IPS-15b (cell line): ENCODE results near the gene OR4C11.

Experiments used
- H3K27me3 ChIP-seq: one replicate; pipeline ENCODE4 v1.6.1; 2013; ENCODE audit warnings: low read length; ENCODE audit not compliant: control insufficient read depth, insufficient read depth
- H3K36me3 ChIP-seq: one replicate; pipeline ENCODE4 v1.6.1; 2013; ENCODE audit warnings: low read length; ENCODE audit not compliant: control insufficient read depth, insufficient read depth
- H3K4me1 ChIP-seq: one replicate; pipeline ENCODE4 v1.6.1; 2013; ENCODE audit warnings: mild to moderate bottlenecking, low read length; ENCODE audit not compliant: control insufficient read depth, insufficient read depth
- H3K4me3 ChIP-seq: one replicate; pipeline ENCODE4 v1.5.1; 2013; ENCODE audit warnings: low read depth, low read length
- H3K9ac ChIP-seq: one replicate; pipeline ENCODE4 v1.6.1; 2013; ENCODE audit warnings: low read depth, mild to moderate bottlenecking, low read length
- H3K9me3 ChIP-seq: one replicate; pipeline ENCODE4 v1.6.1; 2013; ENCODE audit warnings: mild to moderate bottlenecking, low read length; ENCODE audit not compliant: control insufficient read depth, insufficient read depth

OR4C11 gene, protein sequence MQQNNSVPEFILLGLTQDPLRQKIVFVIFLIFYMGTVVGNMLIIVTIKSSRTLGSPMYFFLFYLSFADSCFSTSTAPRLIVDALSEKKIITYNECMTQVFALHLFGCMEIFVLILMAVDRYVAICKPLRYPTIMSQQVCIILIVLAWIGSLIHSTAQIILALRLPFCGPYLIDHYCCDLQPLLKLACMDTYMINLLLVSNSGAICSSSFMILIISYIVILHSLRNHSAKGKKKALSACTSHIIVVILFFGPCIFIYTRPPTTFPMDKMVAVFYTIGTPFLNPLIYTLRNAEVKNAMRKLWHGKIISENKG

DNA sequence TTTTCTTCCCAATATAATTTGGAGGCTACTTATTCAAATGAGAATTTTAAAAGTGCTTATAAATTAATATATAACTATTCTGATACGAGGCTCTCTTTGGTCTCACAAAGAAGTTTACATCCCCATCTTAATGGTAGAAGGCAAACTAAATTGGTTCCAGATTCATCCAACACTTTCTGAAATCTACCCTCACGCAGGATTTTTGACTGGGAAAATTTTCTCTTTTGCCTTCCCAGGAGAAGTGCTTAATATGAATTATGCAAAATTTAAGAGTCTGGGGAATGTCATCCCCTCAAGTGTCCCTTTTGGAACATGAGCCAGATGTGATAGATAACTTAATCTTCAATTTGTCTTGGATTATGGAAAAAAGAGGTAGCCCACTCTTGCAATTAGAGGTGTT is at the start of gene OR4C11:
TSS of gene OR4C11 (minus strand) at position 101 of the 400 bp plus-strand sequence. CDS start 3,272 bp downstream, outside the sequence.
- H3K4me3 ChIP-seq: no peak within 1 kb of the TSS
- H3K9me3 ChIP-seq: no peaks in the 10 kb centered on the region
- no peaks in the 10 kb centered on the region for H3K4me1 ChIP-seq
- no peaks in the 10 kb centered on the region for H3K27me3 ChIP-seq
- no peaks in the 10 kb centered on the region for H3K36me3 ChIP-seq
- H3K9ac ChIP-seq: no peak within 1 kb of the TSS

GRCh38 chr11:55655096-55655495 is 47.7 kb upstream of the OR4C11 start:
- no peak overlapping the region for H3K9ac ChIP-seq
- no peaks in the 10 kb centered on the region for H3K36me3 ChIP-seq
- no peaks in the 10 kb centered on the region for H3K27me3 ChIP-seq
- H3K9me3 ChIP-seq: no peaks in the 10 kb centered on the region
- no peaks in the 10 kb centered on the region for H3K4me1 ChIP-seq
- no peak overlapping the region for H3K4me3 ChIP-seq

DNA sequence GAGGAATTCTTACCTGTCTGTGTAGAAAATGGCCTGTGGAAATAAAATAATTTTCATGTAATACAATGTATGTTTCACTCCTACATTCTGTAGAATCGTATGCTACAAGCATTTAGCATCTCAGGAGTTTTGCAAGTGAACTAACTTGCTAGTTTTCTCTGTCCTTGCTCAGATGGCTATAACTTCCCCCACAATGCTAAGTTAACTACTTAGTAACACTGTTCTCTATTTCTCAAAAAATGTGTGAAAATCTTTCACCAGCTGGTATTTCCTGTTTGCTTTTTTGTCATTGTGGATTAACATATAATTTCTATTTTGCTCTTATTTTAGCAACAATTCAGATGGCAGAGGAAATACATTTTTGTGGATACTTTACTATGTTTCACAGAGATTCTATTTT is 45.1 kb upstream of the OR4C11 start:
- no peaks in the 10 kb centered on the region for H3K4me1 ChIP-seq
- H3K9ac ChIP-seq: no peak overlapping the region
- H3K27me3 ChIP-seq: no peaks in the 10 kb centered on the region
- H3K36me3 ChIP-seq: no peaks in the 10 kb centered on the region
- H3K9me3 ChIP-seq: no peaks in the 10 kb centered on the region
- no peak overlapping the region for H3K4me3 ChIP-seq

GRCh38 chr11:55648027-55648426 is 40.6 kb upstream of the OR4C11 start, which contains the start of gene OR4S2:
TSS of gene OR4S2 (plus strand) at chr11:55648327. CDS start at chr11:55650904, 2,577 bp downstream.
- no peak within 1 kb of the TSS for H3K9ac ChIP-seq

DNA sequence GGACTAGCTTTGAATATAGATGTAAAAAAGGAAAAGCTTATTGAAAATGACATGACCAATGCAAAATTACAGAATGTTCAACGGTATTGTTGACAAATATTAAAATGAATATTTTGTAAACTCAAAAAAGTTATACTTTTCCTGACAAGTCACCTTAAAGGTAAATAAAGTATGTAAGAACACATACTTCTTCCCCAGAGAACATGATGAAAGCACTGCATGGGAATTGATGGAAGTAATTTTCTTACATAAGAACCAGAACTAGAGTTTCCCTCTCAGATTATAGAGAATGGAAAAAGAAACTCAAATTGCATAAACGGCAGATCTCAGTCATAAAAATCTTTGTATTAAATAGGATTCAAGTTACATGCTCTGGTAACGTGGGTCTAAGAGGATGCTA is 27.4 kb upstream of the OR4C11 start, which contains the start of gene OR4P4:
TSS of gene OR4P4 (plus strand) at position 301 of the 400 bp plus-strand sequence.
- no peak within 1 kb of the TSS for H3K4me3 ChIP-seq
- H3K27me3 ChIP-seq: no peaks in the 10 kb centered on the region
- no peaks in the 10 kb centered on the region for H3K9me3 ChIP-seq

More at GRCh38 chr11:55648027-55648426, 40.6 kb upstream of the OR4C11 start, which contains the start of gene OR4S2:
- no peak within 1 kb of the TSS for H3K4me3 ChIP-seq
- H3K4me1 ChIP-seq: no peaks in the 10 kb centered on the region
- no peaks in the 10 kb centered on the region for H3K36me3 ChIP-seq
- no peaks in the 10 kb centered on the region for H3K9me3 ChIP-seq
- no peaks in the 10 kb centered on the region for H3K27me3 ChIP-seq

GRCh38 chr11:55624531-55624930 is 17.1 kb upstream of the OR4C11 start:
- no peaks in the 10 kb centered on the region for H3K4me1 ChIP-seq
- H3K9ac ChIP-seq: no peak overlapping the region
- no peaks in the 10 kb centered on the region for H3K27me3 ChIP-seq

More for the DNA sequence above, 27.4 kb upstream of the OR4C11 start, which contains the start of gene OR4P4:
- no peaks in the 10 kb centered on the region for H3K36me3 ChIP-seq
- no peak within 1 kb of the TSS for H3K9ac ChIP-seq
- no peaks in the 10 kb centered on the region for H3K4me1 ChIP-seq

DNA sequence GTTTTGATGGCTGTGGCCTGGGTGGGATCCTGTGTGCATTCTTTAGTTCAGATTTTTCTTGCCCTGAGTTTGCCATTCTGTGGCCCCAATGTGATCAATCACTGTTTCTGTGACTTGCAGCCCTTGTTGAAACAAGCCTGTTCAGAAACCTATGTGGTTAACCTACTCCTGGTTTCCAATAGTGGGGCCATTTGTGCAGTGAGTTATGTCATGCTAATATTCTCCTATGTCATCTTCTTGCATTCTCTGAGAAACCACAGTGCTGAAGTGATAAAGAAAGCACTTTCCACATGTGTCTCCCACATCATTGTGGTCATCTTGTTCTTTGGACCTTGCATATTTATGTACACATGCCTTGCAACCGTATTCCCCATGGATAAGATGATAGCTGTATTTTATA is 34.9 kb downstream of the OR4C11 start:
- peaks cover 3% of the 10 kb centered on the region for H3K9me3 ChIP-seq
- no peaks in the 10 kb centered on the region for H3K36me3 ChIP-seq
- H3K9ac ChIP-seq: no peak overlapping the region
- H3K27me3 ChIP-seq: no peaks in the 10 kb centered on the region
- no peak overlapping the region for H3K4me3 ChIP-seq
- no peaks in the 10 kb centered on the region for H3K4me1 ChIP-seq

More at GRCh38 chr11:55624531-55624930, 17.1 kb upstream of the OR4C11 start:
- H3K36me3 ChIP-seq: no peaks in the 10 kb centered on the region
- no peak overlapping the region for H3K4me3 ChIP-seq
- H3K9me3 ChIP-seq: no peaks in the 10 kb centered on the region

GRCh38 chr11:55571828-55572227 is 35.6 kb downstream of the OR4C11 start, which contains the start of gene OR4C16:
TSS of gene OR4C16 (plus strand) at chr11:55572128. CDS start at chr11:55572128, 0 bp downstream.
- no peaks in the 10 kb centered on the region for H3K27me3 ChIP-seq
- H3K9ac ChIP-seq: no peak within 1 kb of the TSS
- no peaks in the 10 kb centered on the region for H3K36me3 ChIP-seq
- H3K4me1 ChIP-seq: no peaks in the 10 kb centered on the region
- peaks cover 3% of the 10 kb centered on the region for H3K9me3 ChIP-seq
- no peak within 1 kb of the TSS for H3K4me3 ChIP-seq

DNA sequence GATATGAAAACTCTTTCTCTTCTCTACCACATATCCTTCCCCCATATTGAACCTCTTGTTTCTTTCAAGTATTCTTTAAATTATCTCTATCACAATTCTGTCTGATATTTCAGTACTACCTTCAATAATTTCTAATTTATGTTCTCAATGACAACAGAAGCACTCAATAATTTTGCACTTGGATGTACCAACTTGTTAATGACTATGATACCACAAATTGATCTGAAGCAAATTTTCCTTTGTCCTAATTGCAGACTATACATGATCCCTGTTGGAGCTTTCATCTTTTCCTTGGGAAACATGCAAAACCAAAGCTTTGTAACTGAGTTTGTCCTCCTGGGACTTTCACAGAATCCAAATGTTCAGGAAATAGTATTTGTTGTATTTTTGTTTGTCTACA is 53.3 kb downstream of the OR4C11 start, which contains the start of gene OR4C15:
TSS of gene OR4C15 (plus strand) at position 301 of the 400 bp plus-strand sequence. CDS start at position 301, 0 bp downstream.
- Histone ChIP-seq H3K9me3 (peaks cover 30% of the 10 kb centered on the region), H3K36me3 (no peaks in the 10 kb centered on the region), H3K9ac (no peak within 1 kb of the TSS), H3K4me3 (no peak within 1 kb of the TSS), H3K4me1 (no peaks in the 10 kb centered on the region), H3K27me3 (no peaks in the 10 kb centered on the region)
